ENCODE measurements around the gene SPIRE2. TPM values are rescaled to one million over a fixed set of nuclear protein-coding genes. Genes with fewer than 3 reads are reported as not detected.
"Not testable (repeated sequence)": the region's sequence is repeated elsewhere in the genome, so short reads cannot be mapped to it uniquely, and the experiment has no call there.

Gene SPIRE2
- total RNA-seq: 1 to 10 TPM in 1 of 2 donors, not detected in 1; 2.0 TPM

- no peak for TF ChIP-seq CTCF (IDR thresholded peaks at IDR 0.05)
- peak; percentile 77 for ATAC-seq (ENCODE audit: insufficient number of reproducible peaks, low FRiP score, low read depth)
- Histone ChIP-seq H3K4me3 (peak within 1 kb of the TSS; percentile 66), H3K9me3 (no peaks in the 10 kb centered on the region), H3K4me1 (ENCODE audit: control insufficient read depth in 1 of 2, low read depth in 2 of 2) (peaks cover 4 to 12% of the 10 kb centered on the region in 2 donors), H3K27me3 (replicated peaks; ENCODE audit: insufficient read depth) (no peaks in the 10 kb centered on the region), H3K27ac (no peak within 1 kb of the TSS), H3K36me3 (no peaks in the 10 kb centered on the region)
- DNase-seq (ENCODE audit: low spot score): no peak
Measured at GRCh38 chr16:89828199-89828869, at the start of gene SPIRE2. TSS of gene SPIRE2 (plus strand) at chr16:89828475. CDS start at chr16:89828551, 76 bp downstream.

- H3K27me3 ChIP-seq (replicated peaks; ENCODE audit: insufficient read depth): no peaks in the 10 kb centered on the region
- H3K4me3 ChIP-seq: no peak overlapping the region
- ATAC-seq (ENCODE audit: insufficient number of reproducible peaks, low FRiP score, low read depth) (no peak), DNase-seq (ENCODE audit: low spot score) (no peak)
- H3K27ac ChIP-seq: no peak overlapping the region
- H3K9me3 ChIP-seq: no peaks in the 10 kb centered on the region
- no peaks in the 10 kb centered on the region for H3K4me1 ChIP-seq (ENCODE audit: control insufficient read depth in 1 of 2, low read depth in 2 of 2)
- no peaks in the 10 kb centered on the region for H3K36me3 ChIP-seq
- TF ChIP-seq CTCF (IDR thresholded peaks at IDR 0.05): no peak
Measured at GRCh38 chr16:89779231-89779908, 48.9 kb upstream of the SPIRE2 start.

- H3K27me3 ChIP-seq (replicated peaks; ENCODE audit: insufficient read depth): no peaks in the 10 kb centered on the region
- ATAC-seq (ENCODE audit: insufficient number of reproducible peaks, low FRiP score, low read depth) (no peak), DNase-seq (ENCODE audit: low spot score) (no peak)
Measured at GRCh38 chr16:89779909-89780305, 48.4 kb upstream of the SPIRE2 start.

GRCh38 chr16:89782489-89782888, 45.8 kb upstream of the SPIRE2 start:
- DNase-seq (ENCODE audit: low spot score): no peak
- Histone ChIP-seq H3K27ac (no peak overlapping the region), H3K9me3 (no peaks in the 10 kb centered on the region)

More at GRCh38 chr16:89779909-89780305, 48.4 kb upstream of the SPIRE2 start:
- no peaks in the 10 kb centered on the region for H3K36me3 ChIP-seq
- no peaks in the 10 kb centered on the region for H3K4me1 ChIP-seq (ENCODE audit: control insufficient read depth in 1 of 2, low read depth in 2 of 2)
- no peak overlapping the region for H3K27ac ChIP-seq
- H3K9me3 ChIP-seq: no peaks in the 10 kb centered on the region
- no peak overlapping the region for H3K4me3 ChIP-seq
- TF ChIP-seq CTCF (IDR thresholded peaks at IDR 0.05): no peak

GRCh38 chr16:89783952-89784351, 44.3 kb upstream of the SPIRE2 start:
- ATAC-seq (ENCODE audit: insufficient number of reproducible peaks, low FRiP score, low read depth); H3K27ac ChIP-seq; H3K4me3 ChIP-seq; H3K9me3 ChIP-seq; H3K36me3 ChIP-seq; H3K27me3 ChIP-seq (replicated peaks; ENCODE audit: insufficient read depth); DNase-seq (ENCODE audit: low spot score); H3K4me1 ChIP-seq (ENCODE audit: control insufficient read depth in 1 of 2, low read depth in 2 of 2): not testable (repeated sequence)

More at GRCh38 chr16:89782489-89782888, 45.8 kb upstream of the SPIRE2 start:
- no peak overlapping the region for H3K4me3 ChIP-seq
- H3K36me3 ChIP-seq: no peaks in the 10 kb centered on the region
- no peaks in the 10 kb centered on the region for H3K27me3 ChIP-seq (replicated peaks; ENCODE audit: insufficient read depth)
- no peaks in the 10 kb centered on the region for H3K4me1 ChIP-seq (ENCODE audit: control insufficient read depth in 1 of 2, low read depth in 2 of 2)
- no peak for ATAC-seq (ENCODE audit: insufficient number of reproducible peaks, low FRiP score, low read depth)
- TF ChIP-seq CTCF (IDR thresholded peaks at IDR 0.05): no peak
